Small intestine (tissue), 7 donors: Measurements from ENCODE around the gene BPIFB2. TPM values are rescaled to one million over a fixed set of nuclear protein-coding genes. Genes with fewer than 3 reads are reported as not detected.

Experiments used
- DNase-seq, 2 donors: peaks; one replicate each; pipeline versions ENCODE4 v3.0.0 to v3.0.0-alpha.2; 2013
- FAIRE-seq: peaks from 2 replicates; lab custom pipeline; 2012; peaks lifted over from hg19 to GRCh38; lab: Jason Lieb, UNC
- H3K27ac ChIP-seq, 3 donors: one replicate each; pipeline ENCODE4 v1.5.1; 2013; ENCODE audit warnings: low read length in 2 of 3, mild to moderate bottlenecking in 2 of 3, control low read depth in 1 of 3, inconsistent platforms in 1 of 3, low read depth in 1 of 3, moderate library complexity in 1 of 3
- H3K27me3 ChIP-seq, 3 donors: one replicate each; pipeline ENCODE4 v1.6.1; 2013; ENCODE audit warnings: low read length in 3 of 3, inconsistent platforms in 1 of 3; ENCODE audit not compliant: control insufficient read depth in 3 of 3, insufficient read depth in 3 of 3
- H3K36me3 ChIP-seq, 3 donors: one replicate each; pipeline ENCODE4 v1.6.1; 2013; ENCODE audit warnings: low read length in 3 of 3, inconsistent platforms in 1 of 3, low read depth in 1 of 3, mild to moderate bottlenecking in 1 of 3, moderate library complexity in 1 of 3; ENCODE audit not compliant: control insufficient read depth in 3 of 3, insufficient read depth in 2 of 3
- H3K4me1 ChIP-seq, 3 donors: one replicate each; pipeline ENCODE4 v1.6.1; 2013; ENCODE audit warnings: low read length in 2 of 3, inconsistent platforms in 1 of 3, low read depth in 1 of 3, mild to moderate bottlenecking in 1 of 3, moderate library complexity in 1 of 3; ENCODE audit not compliant: control insufficient read depth in 3 of 3, insufficient read depth in 2 of 3
- H3K4me3 ChIP-seq, 3 donors: one replicate each; pipeline ENCODE4 v1.5.1; 2013; ENCODE audit warnings: low read length in 3 of 3, control low read depth in 1 of 3, inconsistent platforms in 1 of 3, low read depth in 1 of 3, mild to moderate bottlenecking in 1 of 3, moderate library complexity in 1 of 3
- H3K9me3 ChIP-seq, 2 donors: one replicate each; pipeline ENCODE4 v1.6.1; 2013; ENCODE audit warnings: low read depth in 1 of 2, low read length in 1 of 2; ENCODE audit not compliant: control insufficient read depth in 2 of 2, insufficient read depth in 1 of 2
- WGBS, 3 donors: extraction: QIAGEN DNeasy Blood & Tissue Kit; methylation state at CpG; one replicate each; pipeline ENCODE4 v1.1.7; 2013; 5-methylcytosine and 5-hydroxymethylcytosine counted together
- polyA plus RNA-seq, 4 donors: library from polyadenylated mRNA; stranded (reverse) in 3 of 4; unstranded in 1 of 4; fragments of 200-250 nt in 3 of 4; fragments of 120-200 nt in 1 of 4; gene quantifications; one replicate each; pipeline versions ENCODE4 v1.2.1 to v1.2.3, GENCODE V29; 2013
- donor health status: healthy with polysubstance abuse.
- donor health status: control.
- donor health status: control.
- donor health status: Bipolar disorder and iron deficiency.
- donor health status: healthy.

BPIFB2 gene
- polyA plus RNA-seq, 4 donors = not detected

GRCh38 chr20:33031531-33031930 lies 24.0 kb downstream of the BPIFB2 start, which contains the start of gene BPIFB6:
TSS of gene BPIFB6 (plus strand) at chr20:33031648. CDS start at chr20:33031648, 0 bp downstream.
- FAIRE-seq (no peak), DNase-seq (no peak)
- Histone ChIP-seq H3K36me3 (no peaks in the 10 kb centered on the region), H3K4me3 (no peak within 1 kb of the TSS), H3K27me3 (no peaks in the 10 kb centered on the region), H3K9me3 (no peaks in the 10 kb centered on the region), H3K27ac (no peak within 1 kb of the TSS), H3K4me1 (no peaks in the 10 kb centered on the region)
- 82 to 95% (median 90%) methylated on average over 10 of the region's 10 CpGs for WGBS, 3 donors

DNA sequence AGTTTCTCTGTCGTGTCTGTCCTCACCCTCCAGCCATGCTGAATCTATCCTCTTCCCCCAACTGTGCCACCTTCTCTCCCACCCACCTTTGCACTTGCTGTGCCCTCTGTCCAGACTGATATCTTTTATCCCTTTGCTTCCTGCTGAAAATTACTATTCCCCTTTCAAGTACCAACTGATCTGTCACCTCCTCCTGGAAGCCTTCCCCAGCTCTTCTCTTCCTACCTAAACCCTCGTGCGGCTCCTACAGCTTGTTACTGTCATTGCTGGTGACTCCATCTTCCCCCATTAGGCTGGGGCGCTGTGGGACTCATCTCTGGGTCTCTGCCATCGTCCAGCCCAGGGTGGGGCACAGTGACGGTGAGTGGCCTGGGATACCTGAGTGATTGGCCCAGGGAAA lies 25.1 kb downstream of the BPIFB2 start:
- WGBS, 3 donors = 63 to 75% (median 69%) methylated on average over 6 of the region's 6 CpGs
- no peak for DNase-seq
- Histone ChIP-seq H3K4me1 (no peaks in the 10 kb centered on the region), H3K27ac (no peak overlapping the region), H3K9me3 (no peaks in the 10 kb centered on the region), H3K36me3 (no peaks in the 10 kb centered on the region), H3K27me3 (no peaks in the 10 kb centered on the region), H3K4me3 (no peak overlapping the region)
- FAIRE-seq = no peak

- no peaks in the 10 kb centered on the region for H3K9me3 ChIP-seq
- no peaks in the 10 kb centered on the region for H3K4me1 ChIP-seq
- H3K27ac ChIP-seq = no peak overlapping the region
- H3K4me3 ChIP-seq = no peak overlapping the region
- 66 to 80% (median 70%) methylated on average over 5 of the region's 5 CpGs for WGBS, 3 donors
- no peaks in the 10 kb centered on the region for H3K36me3 ChIP-seq
- FAIRE-seq (no peak), DNase-seq (no peak)
- no peaks in the 10 kb centered on the region for H3K27me3 ChIP-seq
These were observed 25.9 kb downstream of the BPIFB2 start for GRCh38 chr20:33033381-33033780.

- H3K9me3 ChIP-seq = no peaks in the 10 kb centered on the region
- no peaks in the 10 kb centered on the region for H3K36me3 ChIP-seq
- H3K4me1 ChIP-seq = no peaks in the 10 kb centered on the region
- FAIRE-seq (no peak), DNase-seq (no peak)
- H3K4me3 ChIP-seq = no peak overlapping the region
- H3K27me3 ChIP-seq = no peaks in the 10 kb centered on the region
- H3K27ac ChIP-seq = no peak overlapping the region
- 68 to 82% (median 78%) methylated on average over 5 of the region's 5 CpGs for WGBS, 3 donors
These were observed 26.6 kb downstream of the BPIFB2 start for GRCh38 chr20:33034115-33034514.

GRCh38 chr20:33034901-33035492 lies 27.5 kb downstream of the BPIFB2 start:
- Histone ChIP-seq H3K27me3 (no peaks in the 10 kb centered on the region), H3K27ac (no peak overlapping the region), H3K4me3 (no peak overlapping the region), H3K4me1 (no peaks in the 10 kb centered on the region), H3K36me3 (no peaks in the 10 kb centered on the region), H3K9me3 (no peaks in the 10 kb centered on the region)
- DNase-seq (no peak), FAIRE-seq (no peak)
- 61 to 79% (median 70%) methylated on average over 6 of the region's 6 CpGs for WGBS, 3 donors

DNA sequence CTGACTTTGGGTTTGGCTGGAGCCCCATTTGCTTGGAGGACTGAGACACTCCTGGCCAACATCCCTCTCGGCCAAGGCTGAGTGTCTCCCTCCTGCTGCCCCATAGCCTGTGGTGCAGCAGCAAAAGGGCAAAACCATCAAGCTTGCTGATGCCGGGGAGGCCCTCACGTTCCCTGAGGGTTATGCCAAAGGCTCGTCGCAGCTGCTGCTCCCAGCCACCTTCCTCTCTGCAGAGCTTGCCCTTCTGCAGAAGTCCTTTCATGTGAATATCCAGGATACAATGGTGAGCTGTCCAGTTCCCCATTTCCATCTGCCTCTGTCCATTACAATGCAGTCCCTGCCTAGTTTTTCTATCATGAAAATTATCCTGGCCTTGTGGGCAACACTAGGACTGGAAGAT lies 30.0 kb downstream of the BPIFB2 start:
- DNase-seq = no peak
- H3K4me3 ChIP-seq = no peak overlapping the region
- H3K27me3 ChIP-seq = no peaks in the 10 kb centered on the region
- no peaks in the 10 kb centered on the region for H3K36me3 ChIP-seq
- FAIRE-seq = no peak
- no peaks in the 10 kb centered on the region for H3K9me3 ChIP-seq
- 68 to 77% (median 68%) methylated on average over 5 of the region's 5 CpGs for WGBS, 3 donors
- no peaks in the 10 kb centered on the region for H3K4me1 ChIP-seq
- H3K27ac ChIP-seq = no peak overlapping the region

- no peak overlapping the region for H3K27ac ChIP-seq
- H3K9me3 ChIP-seq = no peaks in the 10 kb centered on the region
- no peaks in the 10 kb centered on the region for H3K36me3 ChIP-seq
- no peaks in the 10 kb centered on the region for H3K4me1 ChIP-seq
- H3K4me3 ChIP-seq = no peak overlapping the region
- H3K27me3 ChIP-seq = no peaks in the 10 kb centered on the region
- FAIRE-seq (no peak), DNase-seq (no peak)
- 87 to 91% (median 89%) methylated on average over 4 of the region's 4 CpGs for WGBS, 3 donors
These were observed 30.7 kb downstream of the BPIFB2 start for GRCh38 chr20:33038243-33038642.

- no peak for FAIRE-seq
- Histone ChIP-seq H3K9me3 (peaks cover 0 to 20% of the 10 kb centered on the region in 2 donors), H3K27me3 (no peaks in the 10 kb centered on the region), H3K4me1 (no peaks in the 10 kb centered on the region), H3K27ac (no peak overlapping the region), H3K36me3 (no peaks in the 10 kb centered on the region), H3K4me3 (no peak overlapping the region)
- 90% methylated on average over 3 of the region's 3 CpGs for WGBS, 3 donors
- no peak for DNase-seq
These were observed 34.9 kb downstream of the BPIFB2 start for GRCh38 chr20:33042430-33042829.
